HepG2 (cell line): ENCODE measurements around the gene FNDC4. TPM values are rescaled to one million over a fixed set of nuclear protein-coding genes. Genes with fewer than 3 reads are reported as not detected.
A peak's percentile ranks its signal among the peaks of the same experiment; 100 is the strongest.

Experiments
- ATAC-seq: fragments of 200-7000 bp; cut with Tn5 transposase; 3 replicates; pipeline ENCODE4 v1.9.1; 2020; ENCODE audit warnings: mild to moderate bottlenecking, moderate library complexity
- BruUV-seq: library from RNA; stranded (reverse); fragments of 400-500 nt; replicated peaks from 2 replicates; lab custom pipeline; 2021; lab: Mats Ljungman, UMichigan
- CTCF ChIA-PET: fragments of 300-600 bp; formaldehyde crosslinking; extraction: SDS; loops from one replicate; lab custom pipeline; 2021; ENCODE audit warnings: low total read pairs, inconsistent platforms, low intra/inter-chr PET ratio; lab: Yijun Ruan, JAX
- POLR2A ChIA-PET: fragments of 350-600 bp; sonication (Branson Sonifier 250); formaldehyde crosslinking; loops from one replicate; lab custom pipeline; 2020; ENCODE audit warnings: antibody characterized with exemption, inconsistent platforms; lab: Yijun Ruan, JAX
- DNase-seq: peaks from one replicate; pipeline ENCODE4 v3.0.0-alpha.2; 2015; ENCODE audit warnings: low spot score
- FAIRE-seq: peaks from 3 replicates; lab custom pipeline; 2011; peaks lifted over from hg19 to GRCh38; lab: Jason Lieb, UNC
- H2AFZ ChIP-seq: one replicate; pipeline ENCODE4 v1.6.1; 2011; ENCODE audit warnings: low read length, inconsistent platforms
- H3K27ac ChIP-seq: fragments of 300-600 bp; 3 replicates; pipeline ENCODE4 v1.8.0; 2011; ENCODE audit warnings: mixed run types, mild to moderate bottlenecking, mixed read lengths, low read length, inconsistent platforms; ENCODE audit not compliant: insufficient read depth; ENCODE audit errors: extremely low read length
- H3K27me3 ChIP-seq, 2 experiments: fragments of 200-600 bp in 1 of 2; 2 replicates in 1 of 2; 3 replicates in 1 of 2; pipeline versions ENCODE4 v1.6.0 to v1.8.0; 2011; ENCODE audit warnings: low read length in 2 of 2, mild to moderate bottlenecking in 2 of 2, moderate library complexity in 2 of 2, inconsistent platforms in 1 of 2; ENCODE audit not compliant: insufficient read depth in 2 of 2, control insufficient read depth in 1 of 2
- H3K36me3 ChIP-seq, 2 experiments: fragments of 200-600 bp in 1 of 2; replicated peaks in 1 of 2; 2 replicates in 1 of 2; 3 replicates in 1 of 2; pipeline versions ENCODE4 v1.5.1 to v1.8.0; 2011; ENCODE audit warnings: low read length in 2 of 2, inconsistent platforms in 1 of 2; ENCODE audit not compliant: insufficient read depth in 2 of 2, control insufficient read depth in 1 of 2
- H3K4me1 ChIP-seq: 2 replicates; pipeline ENCODE4 v1.5.1; 2012; ENCODE audit warnings: low read length, inconsistent platforms; ENCODE audit not compliant: insufficient read depth
- H3K4me2 ChIP-seq: 2 replicates; pipeline ENCODE4 v1.6.0; 2011; ENCODE audit warnings: low read depth, low read length, inconsistent platforms
- H3K4me3 ChIP-seq, 3 experiments: fragments of 200-600 bp in 1 of 3; sonication (generic), shearing (Covaris generic) in 1 of 3; replicated peaks in 1 of 3; 2 replicates each; pipeline ENCODE4 v1.5.1; 2011 to 2016; ENCODE audit warnings: low read length in 3 of 3, inconsistent platforms in 2 of 3, low read depth in 2 of 3, mild to moderate bottlenecking in 2 of 3, control low read depth in 1 of 3, mixed read lengths in 1 of 3; ENCODE audit not compliant: insufficient read depth in 1 of 3
- H3K79me2 ChIP-seq: one replicate; pipeline ENCODE4 v1.6.1; 2011; ENCODE audit warnings: low read length, inconsistent platforms; ENCODE audit not compliant: insufficient read depth
- H3K9ac ChIP-seq: 2 replicates; pipeline ENCODE4 v1.6.0; 2011; ENCODE audit warnings: mild to moderate bottlenecking, low read depth, low read length, inconsistent platforms; ENCODE audit not compliant: insufficient read depth
- H3K9me3 ChIP-seq: 2 replicates; pipeline ENCODE4 v1.5.1; 2012; ENCODE audit warnings: mild to moderate bottlenecking, low read length
- H4K20me1 ChIP-seq: 2 replicates; pipeline ENCODE4 v1.6.0; 2011; ENCODE audit warnings: inconsistent platforms, mild to moderate bottlenecking, low read length, moderate library complexity; ENCODE audit not compliant: insufficient read depth
- ARID4A ChIP-seq: sonication (generic); formaldehyde crosslinking; IDR thresholded peaks from 2 replicates; pipeline ENCODE4 v1.5.0; 2020; ENCODE audit warnings: mild to moderate bottlenecking, missing genetic modification reagents, borderline replicate concordance
- GABPA ChIP-seq, 2 experiments: IDR thresholded peaks; 2 replicates each; pipeline ENCODE4 v1.6.1; 2011 to 2016; ENCODE audit warnings: low read depth in 2 of 2, low read length in 1 of 2, missing biosample characterization in 1 of 2, missing genetic modification characterization in 1 of 2
- ZNF331 ChIP-seq: sonication (generic); formaldehyde crosslinking; IDR thresholded peaks from 2 replicates; pipeline ENCODE4 v1.4.0; 2020; ENCODE audit warnings: missing genetic modification reagents
- ZNF639 ChIP-seq: conservative IDR thresholded peaks from 2 replicates; pipeline ENCODE4 v1.6.1; 2018; ENCODE audit warnings: missing genetic modification reagents
- ZNF740 ChIP-seq: sonication (generic); formaldehyde crosslinking; IDR thresholded peaks from 2 replicates; pipeline ENCODE4 v1.4.0; 2020; ENCODE audit warnings: missing genetic modification reagents
- WGBS: methylation state at CpG from one replicate; pipeline ENCODE4 v1.1.6; 2017; ENCODE audit warnings: low lambda C conversion rate; 5-methylcytosine and 5-hydroxymethylcytosine counted together
- in situ Hi-C: cut with HindIII; loops from 2 replicates; pipeline ENCODE4 v1.10.0; 2017; ENCODE audit warnings: low pct_unique_long_range_greater_than_20kb; ENCODE audit not compliant: extremely low pct_ligation_motif_present
- intact Hi-C: fragments of 100-400 bp; cut with micrococcal nuclease; formaldehyde crosslinking; loops from one replicate; pipeline ENCODE4 v1.10.0; 2022; ENCODE audit not compliant: unreplicated experiment
- polyA plus RNA-seq, 8 experiments: library from polyadenylated mRNA; depleted of rRNA in 3 of 8; stranded (reverse) in 7 of 8; unstranded in 1 of 8; fragments of >200 nt; fragmentation: Illumina TruSeq in 4 of 8; extraction: Trizol in 4 of 8; gene quantifications; 2 replicates each; pipeline versions ENCODE4 v1.2.1 to v1.2.3, GENCODE V29; 2011 to 2016; ENCODE audit warnings: low read depth in 4 of 8, missing spikeins in 1 of 8, mixed read lengths in 1 of 8; ENCODE audit not compliant: insufficient read depth in 1 of 8
- total RNA-seq, 5 experiments: library from RNA; depleted of rRNA; stranded (reverse); fragments of >200 nt; fragmentation: Illumina TruSeq; extraction: Trizol; gene quantifications; 2 replicates each; pipeline ENCODE4 v1.2.3, GENCODE V29; 2016; ENCODE audit warnings: low read depth in 1 of 5

The FNDC4 gene
- total and polyA plus RNA-seq, 2 of the 13 experiments (the other 11 are each of a cell fraction or from before 2014, with no cell fraction given), result 9.0 to 17.4 TPM

GRCh38 chr2:27493948-27494283, 1.1 kb downstream of the FNDC4 start:
- Histone ChIP-seq H3K4me1 (peaks cover 63% of the 10 kb centered on the region), H3K4me2 (peak overlapping the region; percentile 95), H3K79me2 (no peaks in the 10 kb centered on the region), H3K36me3 (no peaks in the 10 kb centered on the region), H4K20me1 (no peaks in the 10 kb centered on the region), H3K9ac (peak overlapping the region; percentile 74; the same call in 1 of the 2 replicates), H3K9me3 (no peaks in the 10 kb centered on the region), H2AFZ (no peak overlapping the region), H3K27me3 (no peaks in the 10 kb centered on the region; a peak in 1 of 5 replicates), H3K27ac (no peak overlapping the region), H3K4me3 (peak overlapping the region in 1 of 3 experiments; percentile 81; a peak in 1 of 6 replicates)
- in situ Hi-C loops (no loop called here), intact Hi-C loops (no loop called here)
- WGBS, result 78% methylated on average over 13 of the region's 13 CpGs
- no TSS peak for BruUV-seq
- FAIRE-seq, result no peak
- peak; percentile 7; the same call in 1 of the 2 replicates for TF ChIP-seq ARID4A (CRISPR knock-in tag)
- peak; percentile 83; the same call in 1 of the 2 replicates for TF ChIP-seq ZNF740 (CRISPR knock-in tag)
- TF ChIP-seq ZNF639 (CRISPR knock-in tag), result 0 out of 2 replicates have a peak, but pooled peaks have one; percentile 15
- TF ChIP-seq GABPA (IDR thresholded peaks at IDR 0.05; ENCODE audit: low read depth, low read length), result no peak
- TF ChIP-seq GABPA (CRISPR knock-in tag; IDR thresholded peaks at IDR 0.05; ENCODE audit: low read depth), result no peak
- no peak for TF ChIP-seq ZNF331 (CRISPR knock-in tag)
- POLR2A ChIA-PET, result interaction anchor here (0.8 to 2.0 kb wide), 8 partner anchors 66 to 170 kb away, joined by 3 to 9 read pairs (median 4); partner anchors contain the start of genes CCDC121, GPN1, GTF3C2 and NRBP1
- CTCF ChIA-PET, result no interaction called here
- DNase-seq, result no peak
- peak; percentile 0; the same call in 1 of the 3 replicates for ATAC-seq
